GM19193 (cell line): ENCODE data around the gene TSPAN18.

Experiments
- POLR2A ChIP-seq: IDR thresholded peaks from 4 replicates; pipeline ENCODE4 v1.6.1; 2011; ENCODE audit not compliant: insufficient read depth, insufficient read length; ENCODE audit errors: extremely low read depth

The TSPAN18 gene

GRCh38 chr11:44743959-44744557 is 17.3 kb downstream of the TSPAN18 start:
- TF ChIP-seq POLR2A, result no peak

DNA sequence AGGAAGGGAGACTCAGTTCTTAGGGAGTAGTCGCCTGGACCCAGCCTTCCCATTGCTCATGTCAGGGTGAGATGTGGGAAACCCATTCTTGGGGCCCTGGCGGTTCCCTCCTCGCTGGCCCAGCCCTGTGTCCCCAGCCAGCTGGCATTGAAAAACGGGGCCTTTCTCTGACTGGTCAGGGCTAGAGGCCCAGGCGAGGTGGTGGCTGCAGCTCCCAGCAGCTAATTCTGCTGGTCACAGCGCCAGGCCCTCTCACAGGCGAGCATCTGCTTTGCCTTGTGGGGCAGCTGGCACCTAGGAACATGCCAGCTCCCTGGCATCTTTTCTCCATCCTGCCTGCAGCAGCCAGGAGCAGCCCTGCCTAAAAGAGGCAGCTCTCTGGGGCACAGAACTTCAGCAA is 20.1 kb downstream of the TSPAN18 start:
- TF ChIP-seq POLR2A, result no peak

- TF ChIP-seq POLR2A, result no peak
Measured at GRCh38 chr11:44747316-44747715, 20.6 kb downstream of the TSPAN18 start.

GRCh38 chr11:44747836-44748235 is 21.1 kb downstream of the TSPAN18 start:
- TF ChIP-seq POLR2A, result no peak

- TF ChIP-seq POLR2A, result no peak
Measured at GRCh38 chr11:44748606-44749005, 21.8 kb downstream of the TSPAN18 start.

GRCh38 chr11:44749189-44749588 is 22.4 kb downstream of the TSPAN18 start:
- TF ChIP-seq POLR2A, result no peak

GRCh38 chr11:44750551-44751465 is 24.0 kb downstream of the TSPAN18 start:
- no peak for TF ChIP-seq POLR2A

- no peak for TF ChIP-seq POLR2A
Measured at GRCh38 chr11:44752300-44752699, 25.5 kb downstream of the TSPAN18 start.

- no peak for TF ChIP-seq POLR2A
Measured at GRCh38 chr11:44752713-44753112, 26.0 kb downstream of the TSPAN18 start.

- TF ChIP-seq POLR2A, result no peak
Measured at GRCh38 chr11:44753961-44754645, 27.3 kb downstream of the TSPAN18 start.

DNA sequence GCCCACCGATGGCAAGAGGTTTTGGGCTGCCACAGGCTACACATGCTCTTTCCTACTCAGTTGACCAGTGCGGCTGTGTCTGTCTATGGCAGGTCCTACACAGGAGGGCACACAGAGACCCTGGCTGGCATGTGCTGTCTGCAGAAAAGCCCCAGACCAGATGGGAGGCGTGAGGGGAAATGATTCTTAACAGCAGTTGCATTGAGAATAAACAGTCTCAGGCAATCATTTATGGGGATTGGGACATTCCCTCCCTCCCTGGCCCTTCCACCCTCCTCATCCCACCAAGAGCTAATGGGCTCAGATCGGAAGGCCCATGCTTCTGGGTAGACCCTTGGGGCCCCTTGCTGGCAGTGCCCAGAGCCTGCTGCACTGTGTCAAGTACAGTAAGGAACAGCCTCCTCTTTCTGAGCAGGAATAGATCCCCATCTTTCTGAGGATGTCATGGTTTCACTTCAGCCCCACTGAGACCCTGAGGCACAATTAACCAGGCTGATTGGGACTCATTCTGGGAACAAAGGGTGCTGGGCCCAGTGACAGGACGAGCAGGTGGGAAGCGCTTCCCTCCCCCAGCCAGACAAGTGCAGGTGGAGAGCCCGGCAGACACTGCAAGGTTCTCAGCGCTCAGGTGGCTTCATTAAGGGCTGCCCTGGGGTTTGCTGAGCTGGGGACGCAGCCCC is 28.3 kb downstream of the TSPAN18 start:
- no peak for TF ChIP-seq POLR2A

- TF ChIP-seq POLR2A, result no peak
Measured at GRCh38 chr11:44755556-44756523, 29.1 kb downstream of the TSPAN18 start.

DNA sequence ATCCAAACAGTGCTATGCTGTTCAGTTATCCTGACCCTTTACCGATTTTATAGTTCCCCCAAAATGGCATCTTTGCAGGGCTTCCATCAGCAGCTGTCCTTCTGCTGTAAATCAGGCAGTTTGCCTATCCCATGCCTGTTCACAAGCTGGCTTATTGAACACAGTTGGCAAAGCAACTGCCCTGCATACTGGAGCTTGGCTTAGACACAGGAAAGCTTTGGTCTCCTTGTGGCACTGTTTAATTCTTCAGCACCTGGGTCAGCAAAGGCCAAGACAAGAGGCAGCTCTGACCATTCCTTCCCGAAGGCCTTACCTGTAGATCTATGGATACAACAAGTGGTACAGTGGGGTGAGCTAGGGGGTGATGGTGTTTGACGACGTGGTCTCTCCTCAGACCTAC is 32.2 kb downstream of the TSPAN18 start:
- TF ChIP-seq POLR2A, result no peak
